ENCODE measurements around the gene TIMM23.
"Not testable (repeated sequence)": the region's sequence is repeated elsewhere in the genome, so short reads cannot be mapped to it uniquely, and the experiment has no call there.

The TIMM23 gene

GRCh38 chr10:45997557-45997956 is 25.3 kb downstream of the TIMM23 start:
- DNase-seq (ENCODE audit: low read depth), result no peak

- DNase-seq (ENCODE audit: low read depth), result no peak
These were observed 25.9 kb downstream of the TIMM23 start for GRCh38 chr10:45997994-45998763.

- DNase-seq (ENCODE audit: low read depth), result not testable (repeated sequence)
These were observed 27.7 kb downstream of the TIMM23 start for GRCh38 chr10:45999955-46000354.

- DNase-seq (ENCODE audit: low read depth), result no peak
These were observed 28.2 kb downstream of the TIMM23 start for GRCh38 chr10:46000538-46000937.

- DNase-seq (ENCODE audit: low read depth), result no peak
These were observed 29.0 kb downstream of the TIMM23 start for GRCh38 chr10:46001187-46001756.

GRCh38 chr10:46002189-46002687 is 29.9 kb downstream of the TIMM23 start:
- not testable (repeated sequence) for DNase-seq (ENCODE audit: low read depth)

- DNase-seq (ENCODE audit: low read depth), result peak; percentile 72
These were observed 30.8 kb downstream of the TIMM23 start for GRCh38 chr10:46002916-46003693.

GRCh38 chr10:46004963-46005362 is 32.7 kb downstream of the TIMM23 start:
- DNase-seq (ENCODE audit: low read depth), result no peak

- no peak for DNase-seq (ENCODE audit: low read depth)
These were observed 33.1 kb downstream of the TIMM23 start for GRCh38 chr10:46005383-46005782.

- peak; percentile 81 for DNase-seq (ENCODE audit: low read depth)
These were observed 33.9 kb downstream of the TIMM23 start for GRCh38 chr10:46006219-46006618.

- DNase-seq (ENCODE audit: low read depth), result no peak
These were observed 40.5 kb downstream of the TIMM23 start for GRCh38 chr10:46012746-46013145.

GRCh38 chr10:46014206-46014605 is 41.9 kb downstream of the TIMM23 start:
- no peak for DNase-seq (ENCODE audit: low read depth)

- DNase-seq (ENCODE audit: low read depth), result no peak
These were observed 42.6 kb downstream of the TIMM23 start for GRCh38 chr10:46014683-46015405.

- DNase-seq (ENCODE audit: low read depth), result no peak
These were observed 43.9 kb downstream of the TIMM23 start for GRCh38 chr10:46016190-46016589.

GRCh38 chr10:46016811-46017210 is 44.5 kb downstream of the TIMM23 start:
- no peak for DNase-seq (ENCODE audit: low read depth)

- no peak for DNase-seq (ENCODE audit: low read depth)
These were observed 45.4 kb downstream of the TIMM23 start for GRCh38 chr10:46017733-46018132.

- peak; percentile 86 for DNase-seq (ENCODE audit: low read depth)
These were observed 46.3 kb downstream of the TIMM23 start for GRCh38 chr10:46018453-46019176.

- DNase-seq (ENCODE audit: low read depth), result no peak
These were observed 46.9 kb downstream of the TIMM23 start for GRCh38 chr10:46019177-46019528.

GRCh38 chr10:46019569-46020343 is 47.5 kb downstream of the TIMM23 start:
- DNase-seq (ENCODE audit: low read depth), result no peak

- DNase-seq (ENCODE audit: low read depth), result no peak
These were observed 48.0 kb downstream of the TIMM23 start for GRCh38 chr10:46020344-46020657.
